Left renal cortex interstitium (tissue), 4 donors: Measurements from ENCODE around the gene CRACR2B. TPM values are rescaled to one million over a fixed set of nuclear protein-coding genes. Genes with fewer than 3 reads are reported as not detected.

Experiments used
- DNase-seq, 4 donors: peaks; one replicate each; pipeline ENCODE4 v3.0.0-alpha.2; 2013; ENCODE audit warnings: low read depth in 4 of 4, low spot score in 2 of 4, missing footprints in 1 of 4
- polyA plus RNA-seq, 4 donors: library from polyadenylated mRNA; unstranded; fragments of 120-200 nt; gene quantifications; one replicate each; pipeline ENCODE4 v1.2.1, GENCODE V29; 2013; ENCODE audit not compliant: insufficient read length in 4 of 4

The CRACR2B gene
- polyA plus RNA-seq, 4 donors, result 9.8 to 20.8 (median 17.2) TPM

- no peak for DNase-seq
These were observed 36.5 kb downstream of the CRACR2B start for GRCh38 chr11:863910-864827.

- DNase-seq, result no peak
These were observed 37.2 kb downstream of the CRACR2B start for GRCh38 chr11:864898-865297.

GRCh38 chr11:865462-866430 is 38.0 kb downstream of the CRACR2B start:
- no peak for DNase-seq

GRCh38 chr11:866481-866880 is 38.8 kb downstream of the CRACR2B start:
- DNase-seq, result no peak

- DNase-seq, result no peak
These were observed 40.2 kb downstream of the CRACR2B start for GRCh38 chr11:867856-868358.

- no peak for DNase-seq
These were observed 40.7 kb downstream of the CRACR2B start for GRCh38 chr11:868394-868793.

- DNase-seq, result no peak
These were observed 41.1 kb downstream of the CRACR2B start for GRCh38 chr11:868802-869201.

- no peak for DNase-seq
These were observed 41.8 kb downstream of the CRACR2B start for GRCh38 chr11:869399-870126.

GRCh38 chr11:870127-870413 is 42.4 kb downstream of the CRACR2B start:
- no peak for DNase-seq

GRCh38 chr11:870418-870817 is 42.7 kb downstream of the CRACR2B start:
- DNase-seq, result no peak

GRCh38 chr11:871472-871871 is 43.8 kb downstream of the CRACR2B start:
- DNase-seq, result no peak

- no peak for DNase-seq
These were observed 45.1 kb downstream of the CRACR2B start for GRCh38 chr11:872799-873198.

GRCh38 chr11:873706-874105 is 46.0 kb downstream of the CRACR2B start:
- no peak for DNase-seq

- DNase-seq, result no peak
These were observed 47.5 kb downstream of the CRACR2B start for GRCh38 chr11:875203-875602.

- no peak for DNase-seq
These were observed 48.1 kb downstream of the CRACR2B start for GRCh38 chr11:875769-876301.

- DNase-seq, result no peak
These were observed 48.8 kb downstream of the CRACR2B start for GRCh38 chr11:876545-876944.

- DNase-seq, result no peak
These were observed 49.8 kb downstream of the CRACR2B start for GRCh38 chr11:877565-877964.

GRCh38 chr11:880447-880846 is 52.7 kb downstream of the CRACR2B start:
- no peak for DNase-seq
